Right lobe of liver (tissue), 6 donors: ENCODE results near the gene OSBPL5. TPM values are rescaled to one million over a fixed set of nuclear protein-coding genes. Genes with fewer than 3 reads are reported as not detected.

Experiments used
- ATAC-seq, 4 donors: fragments of 200-7000 bp; cut with Tn5 transposase; one replicate each; pipeline ENCODE4 v1.9.1; 2020; ENCODE audit warnings: mild to moderate bottlenecking in 4 of 4, moderate library complexity in 4 of 4
- DNase-seq, 3 donors: peaks; one replicate each; pipeline ENCODE4 v3.0.0-alpha.2; 2020
- H3K27ac ChIP-seq, 3 donors: fragments of 200-600 bp; one replicate each; pipeline ENCODE4 v1.8.0; 2022
- H3K27me3 ChIP-seq, 2 donors: fragments of 200-600 bp; one replicate each; pipeline ENCODE4 v1.8.0; 2022
- H3K36me3 ChIP-seq, 4 donors: fragments of 200-600 bp; sonication (generic) in 1 of 4; one replicate each; pipeline versions ENCODE4 v1.5.1 to v1.8.0; 2017 to 2022; ENCODE audit warnings: control low read depth in 1 of 4
- H3K4me1 ChIP-seq, 4 donors: fragments of 200-600 bp; sonication (generic) in 1 of 4; one replicate each; pipeline versions ENCODE4 v1.5.1 to v1.8.0; 2017 to 2022; ENCODE audit warnings: control low read depth in 1 of 4
- H3K4me3 ChIP-seq, 3 donors: fragments of 200-600 bp; one replicate each; pipeline ENCODE4 v1.8.0; 2022
- H3K9me3 ChIP-seq, 4 donors: fragments of 200-600 bp; sonication (generic) in 1 of 4; one replicate each; pipeline versions ENCODE4 v1.5.1 to v1.8.0; 2017 to 2022; ENCODE audit warnings: control low read depth in 1 of 4
- POLR2A ChIP-seq: fragments of 450-650 bp; IDR thresholded peaks from one replicate; pipeline ENCODE4 v1.6.1; 2017; ENCODE audit warnings: antibody characterized with exemption, mild to moderate bottlenecking
- WGBS: methylation state at CpG from one replicate; pipeline ENCODE4 v1.1.6; 2018; ENCODE audit warnings: low coverage, low lambda C conversion rate; ENCODE audit not compliant: insufficient coverage; ENCODE audit errors: missing lambda C conversion rate; 5-methylcytosine and 5-hydroxymethylcytosine counted together
- intact Hi-C, 2 donors: fragments of 100-400 bp; cut with DNase I; formaldehyde crosslinking; loops; one replicate each; pipeline versions ENCODE4 v1.11.2 to v1.14.1; 2022
- total RNA-seq, 6 experiments: library from RNA; depleted of rRNA in 2 of 6; stranded (reverse); fragments of >200 nt in 2 of 6; fragmentation: NEBNext Ultra II Directional in 3 of 6; extraction: Animal tissue kit (Norgen Biotek cat#: 25700) in 3 of 6; gene quantifications; one replicate each; pipeline versions ENCODE4 v1.1.0 to v1.2.4, GENCODE V29; 2016 to 2023
- TF ChIP-seq, protein P1 (sequence below), 4 donors: fragments of 200-600 bp in 3 of 4; fragments of 450-650 bp in 1 of 4; IDR thresholded peaks; one replicate each; pipeline versions ENCODE4 v1.5.1 to v1.8.0; 2016 to 2022; ENCODE audit warnings: antibody characterized with exemption in 4 of 4, mild to moderate bottlenecking in 2 of 4
- donor health status: DM: no; HTN: yes; CAD: no.
- donor health status: DM: no; HTN: no; CAD: no.
- donor health status: DM: no; HTN: no; CAD: no.
- donor health status: DM: no; HTN: yes; CAD: no.
- donor health status: DM: no; HTN: yes; CAD: no.

OSBPL5 gene
- total RNA-seq, 6 experiments from 2014 or later, result 2.2 to 6.3 (median 3.4) TPM

DNA sequence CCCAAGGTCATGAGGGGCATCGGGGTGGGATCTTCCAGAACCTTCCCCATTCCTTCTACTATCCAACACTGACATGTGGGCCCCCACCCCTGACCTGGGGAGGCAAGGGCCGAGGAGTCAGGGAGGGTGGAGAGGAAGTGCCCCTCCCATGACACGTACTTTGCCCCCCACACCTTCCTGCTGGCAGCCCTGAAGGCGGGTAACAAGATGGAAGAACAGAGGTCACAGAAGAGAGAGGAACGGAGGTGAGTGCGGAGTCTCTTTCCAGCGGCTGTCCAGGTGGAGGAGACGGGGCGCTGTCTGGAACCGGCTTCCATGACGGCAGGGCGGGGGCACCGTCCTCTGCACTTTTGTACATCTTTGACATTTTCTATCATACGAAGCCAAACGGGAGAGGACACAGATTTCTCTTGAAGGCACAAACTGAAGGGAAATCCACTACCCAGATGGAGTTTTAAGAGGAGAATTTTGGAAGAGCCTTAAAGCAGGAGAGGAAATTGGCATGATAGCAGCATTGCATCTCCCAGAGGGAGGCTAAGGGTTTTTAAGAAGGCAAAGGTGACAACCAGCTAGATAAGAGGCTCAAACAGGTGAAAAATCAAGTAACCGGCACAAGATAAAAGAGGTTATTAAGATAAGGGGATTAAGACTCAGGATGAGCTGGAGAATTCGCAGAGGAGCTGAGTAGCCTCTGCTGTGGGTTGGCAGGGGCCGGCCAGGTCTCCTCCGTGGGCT lies 16.7 kb downstream of the OSBPL5 start:
- ATAC-seq, result no peak
- whole genome bisulfite sequencing, result 59% methylated on average over 15 of the region's 19 CpGs
- Histone ChIP-seq H3K27ac (no peak overlapping the region), H3K4me1 (no peaks in the 10 kb centered on the region), H3K36me3 (no peaks in the 10 kb centered on the region), H3K27me3 (no peaks in the 10 kb centered on the region), H3K9me3 (no peaks in the 10 kb centered on the region), H3K4me3 (no peak overlapping the region)
- intact Hi-C loops, result no loop called here
- TF ChIP-seq, protein P1, sequence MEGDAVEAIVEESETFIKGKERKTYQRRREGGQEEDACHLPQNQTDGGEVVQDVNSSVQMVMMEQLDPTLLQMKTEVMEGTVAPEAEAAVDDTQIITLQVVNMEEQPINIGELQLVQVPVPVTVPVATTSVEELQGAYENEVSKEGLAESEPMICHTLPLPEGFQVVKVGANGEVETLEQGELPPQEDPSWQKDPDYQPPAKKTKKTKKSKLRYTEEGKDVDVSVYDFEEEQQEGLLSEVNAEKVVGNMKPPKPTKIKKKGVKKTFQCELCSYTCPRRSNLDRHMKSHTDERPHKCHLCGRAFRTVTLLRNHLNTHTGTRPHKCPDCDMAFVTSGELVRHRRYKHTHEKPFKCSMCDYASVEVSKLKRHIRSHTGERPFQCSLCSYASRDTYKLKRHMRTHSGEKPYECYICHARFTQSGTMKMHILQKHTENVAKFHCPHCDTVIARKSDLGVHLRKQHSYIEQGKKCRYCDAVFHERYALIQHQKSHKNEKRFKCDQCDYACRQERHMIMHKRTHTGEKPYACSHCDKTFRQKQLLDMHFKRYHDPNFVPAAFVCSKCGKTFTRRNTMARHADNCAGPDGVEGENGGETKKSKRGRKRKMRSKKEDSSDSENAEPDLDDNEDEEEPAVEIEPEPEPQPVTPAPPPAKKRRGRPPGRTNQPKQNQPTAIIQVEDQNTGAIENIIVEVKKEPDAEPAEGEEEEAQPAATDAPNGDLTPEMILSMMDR (IDR thresholded peaks at IDR 0.05), result no peak
- TF ChIP-seq POLR2A, result no peak
- DNase-seq, result no peak

DNA sequence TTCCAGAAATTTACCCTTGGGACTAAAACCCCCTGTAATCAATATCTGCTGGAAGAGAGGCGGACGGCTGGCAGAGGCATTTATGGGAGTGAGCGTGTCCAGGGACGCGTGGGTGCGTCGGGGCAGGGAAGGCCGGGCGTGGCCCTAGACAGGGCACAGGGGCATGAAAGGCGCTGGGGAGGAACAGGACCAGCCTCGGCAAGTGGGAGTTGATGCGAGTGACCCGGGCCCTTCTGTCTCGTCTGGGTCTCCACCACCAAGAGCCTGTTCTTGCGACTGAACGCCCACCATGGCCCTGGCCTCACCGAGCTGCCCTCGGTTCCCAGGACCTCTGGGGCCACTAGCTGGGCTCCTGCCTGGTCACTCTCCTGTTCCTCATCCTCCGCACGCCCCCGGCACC lies 17.5 kb downstream of the OSBPL5 start:
- TF ChIP-seq, protein P1 (IDR thresholded peaks at IDR 0.05), result no peak
- WGBS, result 92% methylated on average over 6 of the region's 21 CpGs
- no peak overlapping the region for H3K27ac ChIP-seq
- H3K27me3 ChIP-seq, result no peaks in the 10 kb centered on the region
- DNase-seq (no peak), ATAC-seq (no peak)
- H3K4me1 ChIP-seq, result no peaks in the 10 kb centered on the region
- no peaks in the 10 kb centered on the region for H3K36me3 ChIP-seq
- intact Hi-C loops, result no loop called here
- H3K4me3 ChIP-seq, result no peak overlapping the region
- H3K9me3 ChIP-seq, result no peaks in the 10 kb centered on the region

DNA sequence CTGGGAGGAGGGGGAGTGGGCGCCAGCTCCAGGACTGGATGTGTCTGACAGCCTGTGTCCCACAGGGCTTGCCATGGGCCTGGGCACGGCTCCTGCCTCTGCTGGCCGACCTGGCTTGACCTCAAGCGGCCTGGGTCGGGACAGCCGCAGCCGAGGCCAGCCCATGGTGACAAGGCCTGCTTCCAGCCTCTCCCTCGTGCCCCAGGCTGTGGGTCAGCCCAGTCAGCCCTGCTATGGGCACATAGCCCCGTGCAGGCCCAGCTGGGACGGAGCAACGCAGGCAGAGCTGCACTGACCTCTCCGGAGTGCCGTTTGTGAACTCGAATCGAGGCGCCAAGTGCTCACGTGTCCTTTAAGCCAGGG lies 17.9 kb downstream of the OSBPL5 start:
- no peak for TF ChIP-seq POLR2A
- TF ChIP-seq, protein P1 (IDR thresholded peaks at IDR 0.05), result no peak
- Histone ChIP-seq H3K4me3 (no peak overlapping the region), H3K36me3 (no peaks in the 10 kb centered on the region), H3K9me3 (no peaks in the 10 kb centered on the region), H3K27me3 (no peaks in the 10 kb centered on the region), H3K27ac (no peak overlapping the region), H3K4me1 (no peaks in the 10 kb centered on the region)
- intact Hi-C loops, result no loop called here
- no peak for ATAC-seq
- WGBS, result 87% methylated on average over 3 of the region's 17 CpGs
- no peak for DNase-seq

DNA sequence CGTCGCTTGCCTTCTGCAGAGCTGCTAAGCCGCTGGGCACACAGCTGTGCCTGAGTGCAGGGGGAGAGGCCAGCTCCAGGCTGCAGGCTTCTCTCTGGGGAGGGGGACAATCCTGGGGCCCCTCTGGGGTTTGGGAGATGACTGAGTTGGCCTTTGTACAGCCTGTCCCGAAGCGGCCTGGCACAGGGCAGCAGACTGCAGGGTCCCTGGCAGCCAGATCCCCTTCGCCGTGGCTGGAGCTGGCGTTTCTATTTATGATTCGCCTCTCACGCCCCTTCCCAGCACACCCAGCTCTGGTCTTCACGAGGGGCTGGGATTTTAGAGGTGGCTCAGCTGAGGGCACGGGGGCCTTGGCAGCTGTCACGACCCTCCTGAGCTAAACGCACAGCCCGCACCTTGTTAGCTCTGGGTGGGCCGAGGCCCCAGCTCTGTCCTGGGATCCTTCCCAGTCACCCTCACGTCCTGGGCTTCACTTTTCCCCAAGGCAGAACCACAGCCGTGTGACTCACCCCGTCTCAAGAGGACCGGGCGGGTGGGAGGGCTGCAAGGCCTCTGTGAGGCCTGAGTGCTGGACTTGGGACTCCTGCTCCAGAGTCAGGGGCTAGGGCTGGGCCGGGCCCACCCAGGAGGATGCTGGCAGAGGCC lies 18.4 kb downstream of the OSBPL5 start:
- 94% methylated on average over 7 of the region's 22 CpGs for WGBS
- Histone ChIP-seq H3K36me3 (no peaks in the 10 kb centered on the region), H3K9me3 (no peaks in the 10 kb centered on the region), H3K27ac (no peak overlapping the region), H3K4me3 (no peak overlapping the region), H3K4me1 (no peaks in the 10 kb centered on the region), H3K27me3 (no peaks in the 10 kb centered on the region)
- DNase-seq (no peak), ATAC-seq (no peak)
- TF ChIP-seq POLR2A, result no peak
- TF ChIP-seq, protein P1 (IDR thresholded peaks at IDR 0.05), result no peak
- intact Hi-C loops, result no loop called here
